ENCODE results near the gene BCORL1. TPM values are rescaled to one million over a fixed set of nuclear protein-coding genes. Genes with fewer than 3 reads are reported as not detected.

BCORL1 gene
- total RNA-seq, 1 experiment from 2014 or later: 30.8 TPM

GRCh38 chrX:130057209-130057608, 74.8 kb downstream of the BCORL1 start:
- CTCF ChIA-PET: no interaction called here
- Histone ChIP-seq H4K20me1 (ENCODE audit: insufficient read depth) (no peaks in the 10 kb centered on the region), H3K9me2 (ENCODE audit: insufficient read depth) (no peaks in the 10 kb centered on the region), H3K79me2 (ENCODE audit: insufficient read depth, low read length) (no peaks in the 10 kb centered on the region), H3K4me2 (ENCODE audit: low read length) (no peak overlapping the region), H2AFZ (ENCODE audit: low read depth, low read length, poor library complexity, severe bottlenecking) (no peak overlapping the region), H3K27me3 (ENCODE audit: insufficient read depth, low read length) (no peaks in the 10 kb centered on the region), H3K27ac (ENCODE audit: low read depth, low read length) (no peak overlapping the region), H3K36me3 (ENCODE audit: control insufficient read depth in 1 of 2, insufficient read depth in 2 of 2, low read length in 2 of 2) (peaks cover 5 to 10% of the 10 kb centered on the region in 2 experiments; a peak in 3 of 4 replicates), H3K4me3 (replicated peaks in 1 of 2; ENCODE audit: low read depth in 1 of 2, low read length in 2 of 2) (no peak overlapping the region), H3K9me3 (ENCODE audit: control insufficient read depth in 1 of 2, insufficient read depth in 1 of 2, low read depth in 1 of 2, low read length in 2 of 2) (no peaks in the 10 kb centered on the region), H3K4me1 (ENCODE audit: control insufficient read depth in 1 of 2, insufficient read depth in 2 of 2, low read length in 2 of 2) (peaks cover 2 to 9% of the 10 kb centered on the region in 2 experiments; a peak in 3 of 4 replicates), H3K9ac (ENCODE audit: low read length) (no peak overlapping the region)
- no peak for DNase-seq (ENCODE audit: low read depth, low spot score)
- RAD21 ChIA-PET (ENCODE audit: low non-redundant PET in 1 of 2, low total read pairs in 2 of 2, uncharacterized antibody in 2 of 2, unreplicated experiment in 2 of 2): no interaction called here
- no peak for TF ChIP-seq RAD21 (IDR thresholded peaks at IDR 0.05; ENCODE audit: low read depth)
- no peak for TF ChIP-seq SIN3A (IDR thresholded peaks at IDR 0.05; ENCODE audit: low read depth)
- TF ChIP-seq TCF7L2 (IDR thresholded peaks at IDR 0.05; ENCODE audit: borderline replicate concordance, extremely low read depth, insufficient read depth, insufficient read length): no peak
- no peak for TF ChIP-seq JUND (IDR thresholded peaks at IDR 0.05)
- TF ChIP-seq ELF1 (IDR thresholded peaks at IDR 0.05; ENCODE audit: borderline replicate concordance, low read depth): no peak
- TF ChIP-seq EGR1 (IDR thresholded peaks at IDR 0.05; ENCODE audit: low read depth): no peak
- no peak for TF ChIP-seq ZBTB33 (IDR thresholded peaks at IDR 0.05; ENCODE audit: extremely low read depth, insufficient replicate concordance, low read length)
- TF ChIP-seq CTCF (IDR thresholded peaks at IDR 0.05 in 2 of 3, conservative IDR thresholded peaks at IDR 0.05 in 1 of 3; ENCODE audit: borderline replicate concordance in 1 of 3, insufficient read depth in 1 of 3, low read depth in 2 of 3, low read length in 2 of 3): no peak
- no peak for TF ChIP-seq POLR2AphosphoS5 (IDR thresholded peaks at IDR 0.05; ENCODE audit: low read depth, low read length)
- TF ChIP-seq ZFX (IDR thresholded peaks at IDR 0.05): no peak
- no TSS peak for BruUV-seq (replicated peaks)
- intact Hi-C loops (cut with micrococcal nuclease): no loop called here
- POLR2A ChIA-PET: no interaction called here
- ATAC-seq: no peak
